NCI-H1417 (cell line): Measurements from ENCODE around the gene CWC27.
"Not testable (repeated sequence)": the region's sequence is repeated elsewhere in the genome, so short reads cannot be mapped to it uniquely, and the experiment has no call there.

Experiments used
- DNase-seq, 3 experiments: peaks; one replicate each; lab custom pipeline; 2025; lab: John Stamatoyannopoulos, UW

The CWC27 gene

DNA sequence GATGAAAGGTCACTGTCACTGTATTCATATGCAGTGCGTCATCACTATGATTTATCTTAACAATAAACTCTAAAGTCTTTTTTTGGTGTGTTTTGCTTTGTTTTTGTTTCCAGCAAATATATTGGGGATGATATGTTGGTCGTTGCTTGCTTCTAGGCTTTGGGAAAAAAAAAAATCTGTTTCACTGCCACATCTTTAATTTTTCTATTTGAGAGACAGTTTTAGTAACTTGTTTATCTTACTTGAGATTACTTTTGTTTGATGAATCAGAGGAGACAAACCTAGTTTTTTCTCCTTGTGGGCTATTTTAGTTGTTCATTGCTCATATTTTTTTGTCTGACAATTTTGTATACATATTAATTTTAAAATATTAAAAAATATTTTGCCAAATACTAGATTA is 19.4 kb downstream of the CWC27 start:
- no peak for DNase-seq

DNA sequence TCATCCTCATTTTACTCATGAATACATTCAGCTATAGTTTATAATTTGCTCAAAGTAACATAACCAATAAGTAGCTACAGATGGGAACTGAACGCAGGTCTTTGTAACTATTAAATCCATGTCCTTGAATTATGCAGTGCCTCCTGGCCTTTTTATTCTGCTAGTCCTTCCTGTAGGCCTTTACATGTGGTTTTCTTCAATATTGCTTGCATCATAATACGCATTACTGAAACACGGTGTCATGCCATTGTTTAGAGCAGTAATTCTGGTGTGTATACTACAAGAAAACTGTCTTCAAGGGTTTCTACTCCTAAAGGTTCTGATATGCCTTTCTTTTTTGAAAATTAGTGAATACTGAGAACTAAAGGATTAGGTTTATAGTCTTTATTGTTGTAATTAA is 20.7 kb downstream of the CWC27 start:
- DNase-seq, result no peak

- DNase-seq, result no peak
These were observed 21.5 kb downstream of the CWC27 start for GRCh38 chr5:64790210-64790609.

- no peak for DNase-seq
These were observed 23.7 kb downstream of the CWC27 start for GRCh38 chr5:64792469-64792868.

- no peak for DNase-seq
These were observed 25.5 kb downstream of the CWC27 start for GRCh38 chr5:64794053-64794770.

DNA sequence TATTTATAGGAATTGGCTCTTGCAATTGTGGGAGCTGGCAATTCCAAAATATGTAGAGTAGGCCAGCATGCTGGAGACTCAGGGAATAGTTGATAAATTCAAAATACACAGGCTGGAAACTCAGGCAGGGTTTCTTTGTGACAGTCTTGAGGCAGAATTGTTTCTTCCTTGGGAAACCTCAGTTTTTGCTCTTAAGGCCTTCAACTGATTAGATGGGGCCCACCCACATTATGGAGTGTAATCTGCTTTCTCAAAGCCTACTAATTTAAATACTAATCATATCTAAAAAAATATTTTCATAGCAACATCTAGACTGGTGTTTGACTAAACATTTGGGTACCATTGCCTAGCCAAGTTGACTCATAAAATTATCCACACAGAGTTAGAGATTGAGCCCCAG is 27.6 kb downstream of the CWC27 start:
- no peak for DNase-seq

- DNase-seq, result no peak
These were observed 32.2 kb downstream of the CWC27 start for GRCh38 chr5:64800926-64801325.

DNA sequence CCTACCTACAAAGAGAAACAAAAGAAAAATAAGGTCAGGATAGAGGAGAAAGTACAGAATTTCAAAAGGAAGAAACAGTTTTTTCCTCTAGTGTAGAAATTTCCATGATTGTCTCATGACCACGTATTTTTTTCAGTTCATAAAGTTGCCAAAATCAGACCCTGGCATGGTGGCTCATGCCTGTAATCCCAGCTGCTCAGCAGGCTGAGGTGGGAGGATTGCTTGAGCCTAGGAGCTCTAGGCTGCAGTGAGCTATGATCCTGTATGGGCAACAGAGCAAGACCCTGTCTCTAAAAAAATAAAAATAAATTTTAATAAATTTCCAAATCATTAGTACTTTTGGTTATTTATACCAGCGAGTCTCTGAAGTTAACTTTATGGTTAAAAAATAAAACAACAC is 37.8 kb downstream of the CWC27 start:
- DNase-seq, result no peak

DNA sequence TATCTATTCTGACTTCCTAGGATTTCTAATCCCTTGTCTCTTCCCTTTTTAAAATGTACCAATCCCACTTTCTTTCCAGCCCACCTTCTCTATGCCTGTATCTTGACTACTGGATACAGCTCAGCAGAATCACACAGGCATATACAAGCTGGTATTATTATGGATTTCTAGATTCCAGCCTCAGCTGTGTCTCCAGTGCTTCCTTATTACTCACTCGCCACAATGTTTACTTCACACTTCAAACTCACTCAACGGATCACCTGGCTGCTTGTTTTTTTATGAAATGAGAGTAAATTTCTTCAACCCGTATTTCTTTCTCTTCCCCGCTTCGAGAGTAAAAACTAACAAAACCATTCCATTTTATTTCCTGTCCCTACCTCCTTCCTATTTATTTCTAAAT is 38.8 kb downstream of the CWC27 start:
- peak in 1 of 3 experiments; percentile 35 for DNase-seq

- peak; percentile 2 to 69 (median 53) for DNase-seq
These were observed 42.4 kb downstream of the CWC27 start for GRCh38 chr5:64811050-64811640.

- DNase-seq, result no peak
These were observed 45.3 kb downstream of the CWC27 start for GRCh38 chr5:64814073-64814472.

GRCh38 chr5:64818245-64818644 is 49.5 kb downstream of the CWC27 start:
- no peak for DNase-seq

- DNase-seq, result not testable (repeated sequence)
These were observed 50.6 kb downstream of the CWC27 start for GRCh38 chr5:64819345-64819744.

- DNase-seq, result no peak
These were observed 53.6 kb downstream of the CWC27 start for GRCh38 chr5:64822320-64822719.

DNA sequence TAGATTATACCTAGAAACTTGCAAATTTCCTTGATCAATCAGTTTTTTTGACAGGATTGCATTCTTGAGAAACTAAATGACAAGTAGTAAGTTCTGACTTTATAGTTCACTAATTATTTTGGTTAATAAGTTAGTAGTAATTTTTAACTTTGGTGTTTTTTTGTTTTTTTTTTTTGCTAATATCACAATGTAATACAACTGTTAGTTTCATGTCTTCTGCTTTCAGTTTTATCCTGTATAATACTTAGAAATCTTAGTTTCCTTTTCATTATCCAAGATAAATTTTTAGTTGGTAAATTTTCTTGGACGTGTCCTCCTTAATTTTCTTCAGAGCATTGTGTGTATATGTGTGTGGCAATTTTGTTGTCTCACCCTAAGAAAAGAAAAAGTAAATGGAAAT is 57.8 kb downstream of the CWC27 start:
- no peak for DNase-seq

DNA sequence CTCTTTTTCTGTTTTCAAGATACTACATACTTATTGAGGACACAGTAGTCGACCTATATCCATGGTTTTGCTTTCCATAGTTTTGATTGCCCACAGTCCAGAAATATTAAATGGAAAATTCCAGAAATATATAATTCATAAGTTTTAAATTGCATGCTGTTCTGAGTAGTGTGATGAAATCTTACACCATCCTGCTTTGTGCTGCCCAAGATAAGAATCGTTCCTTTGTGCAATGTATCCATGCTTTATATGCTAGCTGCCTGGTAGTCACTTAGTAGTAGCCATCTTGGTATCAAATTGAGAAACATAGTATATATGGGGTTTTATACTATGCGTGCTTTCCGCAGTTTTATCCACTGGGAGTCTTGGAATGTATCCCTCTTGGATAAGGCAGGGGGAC is 59.0 kb downstream of the CWC27 start:
- no peak for DNase-seq

DNA sequence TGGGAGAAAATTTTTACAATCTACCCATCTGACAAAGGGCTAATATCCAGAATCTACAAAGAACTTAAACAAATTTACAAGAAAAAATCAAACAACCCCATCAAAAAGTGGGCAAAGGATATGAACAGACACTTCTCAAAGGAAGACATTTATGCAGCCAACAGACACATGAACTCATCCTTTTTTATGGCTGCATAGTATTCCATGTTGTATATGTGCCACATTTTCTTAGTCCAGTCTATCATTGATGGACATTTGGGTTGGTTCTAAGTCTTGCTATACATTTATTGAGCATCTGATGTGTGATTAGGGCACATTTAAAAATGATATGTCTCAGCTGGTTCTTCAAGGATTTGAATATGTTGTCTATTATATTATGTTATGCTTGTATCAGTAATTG is 61.9 kb downstream of the CWC27 start:
- not testable (repeated sequence) for DNase-seq

DNA sequence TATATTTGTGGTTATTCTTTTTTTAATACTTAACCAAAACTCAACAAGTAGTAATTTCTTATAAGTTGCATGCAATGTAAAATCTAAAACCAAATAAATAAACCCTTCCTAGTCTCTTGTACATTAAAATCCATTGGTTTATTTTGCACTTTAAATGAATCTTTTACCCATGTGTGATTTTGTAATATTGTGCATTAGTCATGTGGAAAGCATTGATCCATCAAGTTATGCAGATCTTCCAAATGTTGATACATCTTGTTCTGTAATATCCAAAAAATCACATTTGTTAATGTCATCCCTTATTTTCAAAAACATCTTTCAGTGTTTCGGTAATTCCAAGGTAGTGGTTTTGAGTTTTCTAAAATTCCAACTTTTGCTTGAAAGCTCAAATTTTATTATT is 63.3 kb downstream of the CWC27 start:
- no peak for DNase-seq

DNA sequence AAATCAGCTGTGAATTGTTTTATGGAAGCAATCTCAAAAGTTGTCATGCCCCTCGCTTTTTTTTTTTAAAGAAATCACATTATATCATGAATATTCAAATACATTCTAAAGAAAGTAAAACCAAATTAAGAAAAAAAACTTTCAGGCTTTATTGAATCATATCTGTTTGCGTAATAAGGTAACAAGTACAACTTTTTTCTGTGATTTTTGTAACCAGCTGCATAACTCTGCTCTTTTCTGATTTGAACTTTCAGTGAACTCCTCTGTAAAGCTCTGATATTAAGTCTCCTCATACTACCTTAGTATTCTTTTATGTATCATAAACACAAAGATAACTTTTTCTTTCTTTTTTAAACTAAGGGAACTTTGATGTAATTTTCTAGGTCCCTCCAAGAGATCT is 65.3 kb downstream of the CWC27 start:
- DNase-seq, result no peak

GRCh38 chr5:64834611-64835010 is 65.9 kb downstream of the CWC27 start:
- no peak for DNase-seq

DNA sequence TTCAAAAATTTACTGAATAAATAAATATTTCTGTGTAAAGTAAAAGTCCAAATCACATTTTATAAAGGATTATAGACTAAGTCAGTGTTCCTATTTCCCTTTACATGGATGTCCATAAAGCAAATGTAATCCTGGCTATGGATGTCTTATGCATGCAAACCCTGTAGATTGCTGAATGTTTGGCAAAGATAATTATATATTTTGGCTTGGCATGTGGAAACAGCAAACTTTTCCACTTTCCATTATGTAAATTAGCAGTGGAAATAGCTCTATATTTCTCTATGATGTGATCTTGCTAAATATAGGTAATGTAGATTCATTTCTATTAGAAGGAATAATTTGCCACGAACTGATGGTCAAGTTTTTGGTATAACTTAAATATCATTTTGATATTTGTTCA is 66.5 kb downstream of the CWC27 start:
- no peak for DNase-seq

- no peak for DNase-seq
These were observed 67.5 kb downstream of the CWC27 start for GRCh38 chr5:64836190-64836755.

GRCh38 chr5:64836786-64837185 is 68.1 kb downstream of the CWC27 start:
- no peak for DNase-seq

DNA sequence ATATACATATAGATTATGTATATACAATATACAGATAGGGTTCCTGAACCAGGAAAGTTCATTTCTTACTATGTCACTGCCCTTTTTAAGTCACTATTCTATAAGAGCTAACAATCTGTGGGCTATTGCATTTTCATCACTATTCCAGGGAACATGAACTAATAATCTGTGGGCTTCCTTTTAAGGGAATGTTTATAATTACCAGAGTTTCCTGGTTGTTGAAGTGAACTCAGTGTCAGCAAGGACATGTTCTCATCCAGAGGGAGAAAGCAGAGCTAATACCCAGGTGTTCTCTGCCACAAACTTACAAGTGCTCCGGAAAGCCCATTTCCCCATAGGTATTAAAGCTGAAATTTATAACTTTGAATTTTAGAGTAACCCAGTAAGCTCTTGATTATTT is 69.6 kb downstream of the CWC27 start:
- no peak for DNase-seq
